ENCODE results near the gene SEMA3A.
"Not testable (repeated sequence)": the region's sequence is repeated elsewhere in the genome, so short reads cannot be mapped to it uniquely, and the experiment has no call there.

The SEMA3A gene

GRCh38 chr7:84058311-84059076 is 136.1 kb downstream of the SEMA3A start:
- no peak for DNase-seq

DNA sequence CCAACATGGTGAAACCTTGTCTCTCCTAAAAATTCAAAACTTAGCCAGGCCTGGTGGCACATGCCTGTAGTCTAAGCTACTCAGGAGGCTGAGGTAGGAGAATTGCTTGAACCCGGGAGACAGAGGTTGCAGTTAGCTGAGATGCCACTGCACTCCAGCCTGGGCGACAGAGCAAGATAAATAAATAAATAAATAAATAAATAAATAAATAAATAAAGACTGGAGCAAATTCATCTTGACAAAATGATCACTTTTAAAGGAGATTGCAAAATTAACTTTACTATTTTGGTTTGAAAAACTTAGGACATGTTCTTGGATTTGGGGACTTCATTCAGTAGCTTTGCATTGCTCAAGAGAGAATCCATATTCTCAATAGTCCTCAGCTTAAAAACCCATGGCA is 137.0 kb downstream of the SEMA3A start:
- DNase-seq = no peak

- no peak for DNase-seq
Observed at GRCh38 chr7:84055904-84056605, 138.5 kb downstream of the SEMA3A start.

GRCh38 chr7:84055199-84055598 is 139.4 kb downstream of the SEMA3A start:
- DNase-seq = not testable (repeated sequence)

DNA sequence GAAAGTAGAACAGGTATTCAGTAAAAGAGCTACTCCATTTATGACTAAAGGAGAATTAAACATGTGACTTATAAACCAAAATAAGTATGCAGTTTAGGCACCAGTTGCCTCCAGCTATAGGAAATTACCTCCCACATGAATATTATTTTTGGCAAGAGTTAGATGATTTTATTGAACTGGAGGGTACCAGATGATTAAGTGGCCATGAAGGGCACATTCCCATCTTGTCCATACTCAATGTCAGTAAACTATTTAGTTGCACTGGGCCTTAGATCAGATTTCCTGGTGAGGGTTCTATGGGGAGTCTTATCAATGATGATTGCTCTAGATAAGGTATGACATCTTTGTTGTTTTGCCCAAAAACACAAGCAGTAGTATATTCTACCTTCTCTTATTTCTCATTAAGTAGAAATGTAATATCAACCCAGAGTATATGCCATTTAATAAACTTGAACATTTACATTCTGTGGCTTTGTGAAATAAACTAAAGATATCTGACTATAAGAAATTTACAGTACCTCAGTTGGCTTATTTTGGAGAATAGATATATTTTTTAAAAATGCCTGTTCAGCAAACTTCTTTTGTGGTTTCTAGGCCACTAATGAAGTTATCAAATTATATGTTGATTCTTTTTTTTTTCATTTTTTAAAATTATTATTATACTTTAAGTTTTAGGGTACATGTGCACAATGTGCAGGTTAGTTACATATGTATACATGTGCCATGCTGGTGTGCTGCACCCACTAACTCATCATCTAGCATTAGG is 145.3 kb downstream of the SEMA3A start:
- no peak for DNase-seq

DNA sequence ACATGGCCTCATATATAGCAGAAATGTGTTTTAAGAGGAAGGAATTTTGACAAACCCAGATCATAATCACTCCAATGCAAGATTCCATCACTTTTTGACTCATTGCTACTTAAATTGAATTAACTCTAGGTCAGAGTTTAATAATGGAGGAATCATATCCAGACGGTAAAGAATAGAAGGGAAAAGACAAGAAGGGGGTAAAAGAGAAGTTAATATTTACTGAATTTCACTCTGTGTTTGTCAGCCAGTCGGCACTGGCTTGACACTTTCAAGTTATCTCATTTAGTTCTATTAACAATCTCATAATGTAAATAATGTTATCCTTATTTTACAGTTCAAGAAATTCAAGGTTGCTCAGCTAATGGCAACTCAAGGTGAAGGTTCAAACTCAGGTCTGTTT is 147.5 kb downstream of the SEMA3A start:
- DNase-seq = no peak

DNA sequence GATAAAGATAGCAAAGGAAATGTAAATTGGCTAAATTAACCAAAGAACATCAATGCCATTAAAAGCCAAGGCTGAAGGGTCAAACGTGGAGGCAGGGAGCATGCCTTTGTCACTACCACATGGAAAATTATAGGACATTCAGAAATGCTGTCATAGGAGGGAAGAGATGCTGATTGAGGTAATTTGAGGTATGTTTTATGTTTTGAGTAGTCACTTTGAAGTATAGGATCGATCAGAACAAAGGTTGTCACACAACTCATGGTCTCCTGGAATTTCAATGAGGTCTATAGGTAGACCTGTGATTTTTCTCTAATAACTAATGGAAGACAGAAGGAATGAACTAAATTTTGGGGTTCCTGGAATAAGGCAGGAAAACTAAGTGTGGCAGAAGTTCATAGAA is 149.8 kb downstream of the SEMA3A start:
- DNase-seq = no peak

GRCh38 chr7:84043661-84044191 is 150.9 kb downstream of the SEMA3A start:
- DNase-seq = no peak

GRCh38 chr7:84042110-84042539 is 152.5 kb downstream of the SEMA3A start:
- peak; percentile 53 for DNase-seq

GRCh38 chr7:84041649-84042048 is 152.9 kb downstream of the SEMA3A start:
- DNase-seq = no peak

DNA sequence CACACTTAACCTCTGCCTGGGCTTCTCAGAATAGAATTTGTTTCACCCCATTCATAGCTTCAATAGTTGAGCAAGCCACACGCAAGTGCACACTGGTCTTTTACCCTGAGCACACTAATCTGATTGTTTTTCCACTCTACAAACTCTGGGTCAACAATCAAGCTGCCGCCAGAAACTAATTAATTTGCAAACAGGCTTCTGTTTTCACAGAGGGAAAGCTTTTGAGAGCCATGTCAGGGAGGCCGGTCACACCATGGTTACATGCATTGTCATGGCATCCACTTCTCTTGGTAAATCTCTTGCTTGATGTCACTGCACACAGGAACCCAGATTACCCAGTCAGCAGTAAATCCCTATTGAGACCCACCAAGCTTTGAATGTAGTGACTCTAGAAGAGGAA is 154.2 kb downstream of the SEMA3A start:
- DNase-seq = peak; percentile 91

DNA sequence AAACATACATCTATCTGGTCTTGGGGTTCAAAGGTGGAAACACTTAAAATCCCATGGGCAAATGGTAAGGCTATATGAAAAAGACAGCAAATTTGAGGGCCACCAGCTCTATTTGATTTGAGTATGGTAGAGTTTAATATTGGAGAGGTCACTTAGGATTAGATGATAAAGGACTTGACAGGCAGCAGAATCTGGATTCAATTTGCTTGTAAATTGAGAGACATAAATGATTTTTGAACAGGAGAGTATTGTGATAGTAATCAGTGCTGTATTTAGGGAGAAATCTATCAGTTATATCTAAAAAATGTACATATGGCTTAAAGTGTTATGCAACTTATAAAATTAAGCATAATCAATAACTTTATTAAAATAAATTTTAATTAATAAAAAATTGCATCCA is 155.2 kb downstream of the SEMA3A start:
- DNase-seq = peak; percentile 41

DNA sequence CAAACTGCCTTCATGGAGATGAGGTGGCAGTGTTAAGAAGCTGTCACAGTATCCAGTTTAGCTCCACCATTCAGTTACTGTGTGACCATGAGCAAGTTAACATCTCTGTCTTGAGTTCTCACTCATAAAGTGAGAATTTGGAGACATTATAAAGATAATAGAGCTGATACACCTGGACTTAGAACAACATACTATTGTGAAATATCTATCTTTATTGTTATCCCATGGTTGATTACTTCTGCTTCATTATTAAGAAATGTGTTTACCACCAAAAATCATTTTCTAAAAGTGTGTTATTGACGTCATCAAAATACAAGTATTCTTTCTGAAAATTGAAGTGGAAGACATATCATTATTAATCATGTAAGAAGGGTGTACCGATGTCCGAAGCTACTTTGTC is 166.9 kb downstream of the SEMA3A start:
- DNase-seq = no peak

DNA sequence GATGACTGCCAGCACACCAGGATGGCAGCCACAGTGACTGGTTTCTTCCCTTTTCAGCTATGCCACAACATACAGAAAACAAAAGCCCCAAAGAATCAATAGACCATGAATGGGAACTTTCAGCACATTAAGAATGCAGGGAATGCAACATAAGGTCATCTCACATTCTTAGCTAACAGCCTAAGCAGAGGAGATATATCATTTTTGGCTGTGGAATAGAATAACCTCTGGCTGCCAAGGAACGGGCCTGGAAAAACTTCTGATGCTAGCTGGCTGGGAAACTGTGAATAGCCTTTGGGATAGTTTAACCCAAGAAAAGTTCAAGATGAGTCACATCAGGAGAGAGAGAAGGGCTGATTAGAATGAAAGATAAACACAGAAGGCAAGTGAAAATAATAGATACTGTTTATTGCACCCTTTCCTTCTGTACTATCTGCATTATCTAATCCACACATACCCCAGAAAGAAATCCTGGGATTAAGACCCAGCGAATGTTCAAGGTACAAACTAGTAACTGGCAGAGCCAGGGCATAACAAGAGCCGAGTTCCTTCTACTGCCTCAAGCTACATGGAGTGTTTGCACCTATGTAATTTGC is 169.2 kb downstream of the SEMA3A start:
- peak; percentile 71 for DNase-seq

DNA sequence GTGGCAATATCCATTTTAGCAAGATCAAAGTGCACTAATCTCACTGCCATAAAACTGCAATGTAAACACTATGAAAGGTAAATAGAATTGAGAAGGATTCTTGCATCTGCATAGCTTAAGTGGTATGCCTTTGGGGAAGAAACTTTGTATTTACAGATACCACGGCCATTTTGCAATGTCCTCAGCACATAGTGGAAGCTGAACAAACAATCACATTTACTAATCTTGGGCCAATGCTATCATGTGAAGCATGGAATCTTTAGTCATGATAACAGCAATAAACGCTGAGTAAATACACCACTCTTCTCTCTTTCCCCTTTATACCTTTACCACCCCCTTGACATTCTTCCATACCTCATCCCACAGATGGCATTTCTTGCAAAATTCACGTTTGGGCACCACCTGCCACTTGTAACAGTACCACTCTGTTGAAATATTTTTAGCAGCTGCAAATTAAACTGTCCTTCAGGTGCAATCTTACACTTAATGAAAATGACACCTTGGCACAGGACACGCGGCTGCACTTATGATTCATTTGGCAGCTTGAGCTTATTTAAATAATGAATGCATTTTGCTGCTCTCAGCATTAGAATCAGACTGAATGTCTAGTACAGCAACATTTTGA is 171.8 kb downstream of the SEMA3A start:
- DNase-seq = no peak

DNA sequence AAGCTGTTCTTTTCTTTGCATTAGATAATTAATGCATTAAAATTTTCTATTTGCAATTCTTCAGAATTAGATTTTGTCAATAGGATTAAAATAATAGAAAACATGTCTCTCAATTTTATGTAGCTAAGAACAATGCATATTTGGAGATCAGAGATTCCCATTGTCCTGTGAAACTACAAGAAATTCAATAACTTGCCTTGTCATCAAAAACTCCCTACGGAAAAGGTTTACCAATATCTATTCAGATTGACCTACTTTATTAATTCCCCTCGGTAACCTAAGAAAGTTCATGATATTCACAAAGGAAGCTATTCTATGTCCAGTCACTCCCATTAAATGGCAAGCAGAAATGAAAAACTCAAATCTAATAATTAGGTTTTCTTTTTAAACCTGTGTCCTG is 172.6 kb downstream of the SEMA3A start:
- no peak for DNase-seq

GRCh38 chr7:84021292-84021908 is 173.2 kb downstream of the SEMA3A start:
- DNase-seq = no peak

GRCh38 chr7:84017651-84018050 is 176.9 kb downstream of the SEMA3A start:
- DNase-seq = no peak

- DNase-seq = no peak
Observed at GRCh38 chr7:84013616-84014240, 180.9 kb downstream of the SEMA3A start.

- DNase-seq = no peak
Observed at GRCh38 chr7:84009782-84010181, 184.8 kb downstream of the SEMA3A start.

DNA sequence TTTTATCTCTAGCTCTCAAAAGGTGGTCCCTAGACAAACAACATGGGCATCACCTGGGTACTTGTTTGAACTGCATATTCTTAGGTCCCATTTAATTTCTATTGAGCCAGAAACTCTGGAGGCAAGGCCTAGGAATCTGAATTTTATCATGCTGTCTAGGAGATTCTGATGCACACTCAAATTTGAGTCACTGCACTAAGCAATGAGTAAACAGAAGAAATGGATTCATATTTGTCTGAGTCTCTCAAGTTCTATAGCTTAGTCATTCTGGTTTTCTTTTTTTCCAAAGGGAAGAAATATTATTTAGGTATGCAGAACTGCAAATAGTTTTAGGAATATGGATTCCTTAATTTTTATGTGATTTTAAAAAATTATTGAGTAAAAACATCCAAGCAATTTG is 185.5 kb downstream of the SEMA3A start:
- DNase-seq = no peak

DNA sequence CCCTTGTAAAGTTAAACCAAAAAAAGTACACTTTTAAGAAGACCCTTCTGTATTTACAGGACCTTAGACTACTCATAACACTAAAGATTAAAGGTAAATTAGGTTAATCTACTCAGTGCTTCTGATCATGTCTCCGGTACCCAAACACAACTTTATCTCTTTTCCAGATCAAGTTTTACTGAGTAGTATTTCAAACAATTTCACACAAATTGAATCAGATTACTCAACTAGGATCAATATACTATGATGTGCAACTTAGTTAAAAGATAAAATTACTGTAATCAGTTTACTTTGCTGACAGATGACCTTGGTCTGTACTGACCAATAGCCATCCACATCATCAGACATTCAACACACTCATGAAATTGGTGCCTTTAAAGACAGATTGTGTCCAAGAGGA is 191.4 kb downstream of the SEMA3A start:
- DNase-seq = no peak
